Astrocyte of the cerebellum (primary cell): ENCODE results near the gene ETNK2.

Experiments used
- DNase-seq: peaks from one replicate; pipeline ENCODE4 v3.0.0-alpha.2; 2011; ENCODE audit warnings: low read depth
- H3K4me3 ChIP-seq: 2 replicates; pipeline ENCODE4 v1.5.1; 2011; ENCODE audit warnings: mild to moderate bottlenecking, low read depth, low read length, moderate library complexity
- in situ Hi-C: cut with HindIII; loops from 2 replicates; pipeline ENCODE4 v1.10.0; 2017; ENCODE audit warnings: low sequenced_read_pairs
- TF ChIP-seq, protein P1 (sequence below): IDR thresholded peaks from 2 replicates; pipeline ENCODE4 v1.5.1; 2012; ENCODE audit warnings: low read length, low read depth, moderate library complexity, mild to moderate bottlenecking; ENCODE audit errors: missing control alignments

ETNK2 gene

DNA sequence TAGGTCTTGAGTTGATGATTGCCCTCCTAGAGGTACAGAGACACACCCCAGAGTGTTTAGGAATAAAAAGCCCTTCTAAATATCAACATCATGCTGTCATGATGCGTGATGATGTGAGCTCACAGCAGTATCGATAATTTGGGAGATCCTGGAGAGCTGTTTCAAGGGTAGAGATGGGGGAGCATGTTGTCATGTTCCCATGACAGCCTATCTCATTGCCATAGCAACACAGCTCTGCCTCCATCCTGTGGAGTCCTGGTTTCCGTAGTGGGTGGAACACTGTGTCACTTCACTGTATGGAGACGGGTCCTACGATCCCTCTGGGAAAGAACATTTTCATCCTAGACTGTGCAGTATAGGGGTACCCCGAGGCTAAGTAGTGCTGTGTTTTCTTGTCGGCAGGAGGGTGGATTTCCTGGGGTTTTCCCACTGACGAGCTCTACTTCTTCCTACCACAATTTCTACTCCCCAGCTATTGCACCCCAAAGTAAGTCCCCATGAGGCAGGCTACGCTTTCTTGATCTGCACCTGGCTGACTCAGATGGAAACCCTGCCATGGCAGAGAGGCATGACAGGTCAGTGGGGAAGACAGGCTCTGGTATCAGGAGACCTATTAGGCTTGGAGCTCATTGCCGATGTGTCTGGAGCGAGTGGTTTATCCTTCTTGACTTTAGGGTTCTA lies 37.3 kb upstream of the ETNK2 start:
- no peak for DNase-seq
- no peak overlapping the region for H3K4me3 ChIP-seq
- TF ChIP-seq, protein P1, sequence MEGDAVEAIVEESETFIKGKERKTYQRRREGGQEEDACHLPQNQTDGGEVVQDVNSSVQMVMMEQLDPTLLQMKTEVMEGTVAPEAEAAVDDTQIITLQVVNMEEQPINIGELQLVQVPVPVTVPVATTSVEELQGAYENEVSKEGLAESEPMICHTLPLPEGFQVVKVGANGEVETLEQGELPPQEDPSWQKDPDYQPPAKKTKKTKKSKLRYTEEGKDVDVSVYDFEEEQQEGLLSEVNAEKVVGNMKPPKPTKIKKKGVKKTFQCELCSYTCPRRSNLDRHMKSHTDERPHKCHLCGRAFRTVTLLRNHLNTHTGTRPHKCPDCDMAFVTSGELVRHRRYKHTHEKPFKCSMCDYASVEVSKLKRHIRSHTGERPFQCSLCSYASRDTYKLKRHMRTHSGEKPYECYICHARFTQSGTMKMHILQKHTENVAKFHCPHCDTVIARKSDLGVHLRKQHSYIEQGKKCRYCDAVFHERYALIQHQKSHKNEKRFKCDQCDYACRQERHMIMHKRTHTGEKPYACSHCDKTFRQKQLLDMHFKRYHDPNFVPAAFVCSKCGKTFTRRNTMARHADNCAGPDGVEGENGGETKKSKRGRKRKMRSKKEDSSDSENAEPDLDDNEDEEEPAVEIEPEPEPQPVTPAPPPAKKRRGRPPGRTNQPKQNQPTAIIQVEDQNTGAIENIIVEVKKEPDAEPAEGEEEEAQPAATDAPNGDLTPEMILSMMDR: no peak
- in situ Hi-C loops: no loop called here

GRCh38 chr1:204186597-204186996 lies 34.8 kb upstream of the ETNK2 start:
- in situ Hi-C loops: no loop called here
- TF ChIP-seq, protein P1: no peak

DNA sequence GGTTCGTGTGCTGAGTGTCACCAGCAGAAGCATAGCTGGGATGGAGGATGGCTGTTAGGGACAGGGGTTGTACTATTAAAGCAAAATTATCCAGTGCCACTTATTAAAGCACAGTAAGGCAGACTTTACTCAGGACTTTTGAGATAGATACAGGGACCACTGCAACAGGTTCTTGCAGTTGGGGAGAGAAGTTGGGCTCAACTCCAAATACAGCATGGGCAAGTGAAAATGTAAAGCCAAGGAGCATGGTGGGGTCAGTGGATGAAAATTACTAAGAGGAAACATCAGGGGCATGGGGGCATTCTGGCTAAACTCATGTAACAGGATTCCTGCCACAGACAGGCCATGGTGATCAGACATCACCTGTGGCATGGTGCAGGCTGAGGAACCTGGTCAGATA lies 29.3 kb upstream of the ETNK2 start:
- no peak overlapping the region for H3K4me3 ChIP-seq
- no peak for DNase-seq
- in situ Hi-C loops: no loop called here
- TF ChIP-seq, protein P1: no peak

More at GRCh38 chr1:204186597-204186996, 34.8 kb upstream of the ETNK2 start:
- no peak overlapping the region for H3K4me3 ChIP-seq
- no peak for DNase-seq

DNA sequence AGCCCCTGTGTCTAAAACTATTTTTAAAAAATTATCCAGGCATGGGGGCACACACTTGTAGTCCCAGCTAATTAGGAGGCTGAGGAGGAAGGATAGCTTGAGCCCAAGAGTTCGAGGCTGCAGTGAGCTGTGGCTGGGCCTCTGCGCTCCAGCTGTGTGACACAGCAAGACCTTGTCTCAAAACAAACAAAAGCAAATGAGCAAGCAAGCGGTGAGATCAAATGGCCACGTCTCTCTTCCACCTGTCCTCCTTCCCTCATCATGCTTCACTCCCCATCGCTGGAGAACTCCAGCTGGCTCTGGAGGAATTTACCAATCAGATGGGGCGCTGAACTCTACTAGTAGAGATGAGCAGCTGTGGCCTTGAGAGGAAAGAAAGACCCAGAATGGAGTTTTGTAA lies 28.3 kb upstream of the ETNK2 start:
- no peak overlapping the region for H3K4me3 ChIP-seq
- in situ Hi-C loops: no loop called here
- TF ChIP-seq, protein P1: no peak
- DNase-seq: no peak

GRCh38 chr1:204178487-204179281 lies 26.8 kb upstream of the ETNK2 start:
- in situ Hi-C loops: no loop called here

GRCh38 chr1:204177133-204177532 lies 25.3 kb upstream of the ETNK2 start:
- in situ Hi-C loops: no loop called here
- DNase-seq: no peak
- H3K4me3 ChIP-seq: no peak overlapping the region
- TF ChIP-seq, protein P1: no peak

More at GRCh38 chr1:204178487-204179281, 26.8 kb upstream of the ETNK2 start:
- no peak overlapping the region for H3K4me3 ChIP-seq
- DNase-seq: no peak
- TF ChIP-seq, protein P1: no peak
